Measurements from ENCODE around the gene TXNL4A. TPM values are rescaled to one million over a fixed set of nuclear protein-coding genes. Genes with fewer than 3 reads are reported as not detected.
"Not testable (repeated sequence)": the region's sequence is repeated elsewhere in the genome, so short reads cannot be mapped to it uniquely, and the experiment has no call there.

The TXNL4A gene
- total RNA-seq, 6 donors from 2014 or later: 11.5 to 101 (median 27.8) TPM

DNA sequence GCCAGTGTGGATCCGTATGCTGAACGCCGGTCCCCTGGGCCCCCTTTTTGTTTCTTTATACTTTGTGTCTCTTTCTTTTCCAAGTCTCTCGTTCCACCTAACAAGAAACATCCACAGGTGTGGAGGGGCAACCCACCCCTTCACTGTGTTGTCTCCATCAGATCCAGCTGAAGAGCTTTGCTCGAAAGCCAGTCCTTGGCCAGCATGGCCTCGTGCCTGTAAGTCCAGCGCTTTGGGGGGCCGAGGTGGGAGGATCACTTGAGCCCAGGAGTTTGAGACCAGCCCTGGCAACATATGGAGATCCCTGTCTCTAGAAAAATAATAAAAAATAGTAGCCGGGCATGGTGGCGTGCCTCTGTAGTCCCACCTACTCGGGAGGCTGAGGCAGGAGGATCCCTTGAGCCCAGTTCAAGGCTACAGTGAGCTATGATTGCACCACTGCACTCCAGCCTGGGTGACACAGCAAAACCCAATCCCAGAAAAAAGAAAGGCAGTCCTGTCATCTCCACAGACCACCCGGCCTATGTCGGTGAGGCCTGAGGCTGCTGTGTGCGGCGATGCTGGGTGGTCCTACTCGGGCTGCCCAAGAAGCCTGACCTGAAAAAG lies 27.3 kb downstream of the TXNL4A start:
- H3K9me3 ChIP-seq: no peaks in the 10 kb centered on the region
- H3K4me3 ChIP-seq: no peak overlapping the region
- ATAC-seq (ENCODE audit: low FRiP score in 2 of 2) (no peak), DNase-seq (no peak)
- H3K36me3 ChIP-seq: no peaks in the 10 kb centered on the region
- no peak for TF ChIP-seq EP300 (IDR thresholded peaks at IDR 0.05)
- TF ChIP-seq, protein P1, sequence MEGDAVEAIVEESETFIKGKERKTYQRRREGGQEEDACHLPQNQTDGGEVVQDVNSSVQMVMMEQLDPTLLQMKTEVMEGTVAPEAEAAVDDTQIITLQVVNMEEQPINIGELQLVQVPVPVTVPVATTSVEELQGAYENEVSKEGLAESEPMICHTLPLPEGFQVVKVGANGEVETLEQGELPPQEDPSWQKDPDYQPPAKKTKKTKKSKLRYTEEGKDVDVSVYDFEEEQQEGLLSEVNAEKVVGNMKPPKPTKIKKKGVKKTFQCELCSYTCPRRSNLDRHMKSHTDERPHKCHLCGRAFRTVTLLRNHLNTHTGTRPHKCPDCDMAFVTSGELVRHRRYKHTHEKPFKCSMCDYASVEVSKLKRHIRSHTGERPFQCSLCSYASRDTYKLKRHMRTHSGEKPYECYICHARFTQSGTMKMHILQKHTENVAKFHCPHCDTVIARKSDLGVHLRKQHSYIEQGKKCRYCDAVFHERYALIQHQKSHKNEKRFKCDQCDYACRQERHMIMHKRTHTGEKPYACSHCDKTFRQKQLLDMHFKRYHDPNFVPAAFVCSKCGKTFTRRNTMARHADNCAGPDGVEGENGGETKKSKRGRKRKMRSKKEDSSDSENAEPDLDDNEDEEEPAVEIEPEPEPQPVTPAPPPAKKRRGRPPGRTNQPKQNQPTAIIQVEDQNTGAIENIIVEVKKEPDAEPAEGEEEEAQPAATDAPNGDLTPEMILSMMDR (IDR thresholded peaks at IDR 0.05): no peak
- no peak for TF ChIP-seq POLR2AphosphoS5 (IDR thresholded peaks at IDR 0.05)
- no peak for TF ChIP-seq POLR2A (IDR thresholded peaks at IDR 0.05)
- peaks cover 17 to 65% (median 36%) of the 10 kb centered on the region in 4 donors for H3K4me1 ChIP-seq
- H3K27ac ChIP-seq: peak overlapping the region; percentile 42 to 90 (median 80)
- no peaks in the 10 kb centered on the region for H3K27me3 ChIP-seq
- WGBS, 2 donors: 87 to 93% methylated on average over 11 to 16 of the region's 16 CpGs

DNA sequence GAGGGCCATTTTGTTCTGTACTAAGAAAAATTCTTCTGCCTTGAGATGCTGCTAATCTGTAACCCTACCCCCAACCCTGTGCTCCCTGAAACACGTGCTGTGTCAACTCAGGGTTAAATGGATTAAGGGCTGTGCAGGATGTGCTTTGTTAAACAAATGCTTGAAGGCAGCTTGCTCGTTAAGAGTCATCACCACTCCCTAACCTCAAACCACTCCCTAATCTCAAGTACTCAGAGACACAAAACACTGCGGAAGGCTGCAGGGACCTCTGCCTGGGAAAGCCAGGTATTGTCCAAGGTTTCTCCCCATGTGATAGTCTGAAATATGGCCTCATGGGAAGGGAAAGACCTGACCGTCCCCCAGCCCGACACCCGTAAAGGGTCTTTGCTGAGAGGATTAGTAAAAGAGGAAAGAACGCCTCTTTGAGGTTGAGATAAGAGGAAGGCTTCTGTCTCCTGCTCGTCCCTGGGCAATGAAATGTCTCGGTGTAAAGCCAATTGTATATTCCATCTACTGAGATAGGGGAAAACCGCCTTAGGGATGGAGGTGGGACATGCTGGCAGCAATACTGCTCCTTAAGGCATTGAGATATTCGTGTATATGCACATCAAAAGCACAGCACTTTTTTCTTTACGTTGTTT lies 28.1 kb downstream of the TXNL4A start:
- Histone ChIP-seq H3K4me1 (peaks cover 16 to 59% (median 32%) of the 10 kb centered on the region in 4 donors), H3K27ac (peak overlapping the region; percentile 42 to 90 (median 80))
- TF ChIP-seq EP300 (IDR thresholded peaks at IDR 0.05): peak in 1 of 4 donors; percentile 4
- TF ChIP-seq, protein P1 (IDR thresholded peaks at IDR 0.05): peak in 2 of 6 experiments; percentile 19 to 28
- WGBS, 2 donors: 22 to 35% methylated on average over 12 of the region's 12 CpGs
- peak in 1 of 2 donors; percentile 59 for DNase-seq
- not testable (repeated sequence) for H3K36me3 ChIP-seq; H3K27me3 ChIP-seq; H3K9me3 ChIP-seq; H3K4me3 ChIP-seq; ATAC-seq (ENCODE audit: low FRiP score in 2 of 2)

DNA sequence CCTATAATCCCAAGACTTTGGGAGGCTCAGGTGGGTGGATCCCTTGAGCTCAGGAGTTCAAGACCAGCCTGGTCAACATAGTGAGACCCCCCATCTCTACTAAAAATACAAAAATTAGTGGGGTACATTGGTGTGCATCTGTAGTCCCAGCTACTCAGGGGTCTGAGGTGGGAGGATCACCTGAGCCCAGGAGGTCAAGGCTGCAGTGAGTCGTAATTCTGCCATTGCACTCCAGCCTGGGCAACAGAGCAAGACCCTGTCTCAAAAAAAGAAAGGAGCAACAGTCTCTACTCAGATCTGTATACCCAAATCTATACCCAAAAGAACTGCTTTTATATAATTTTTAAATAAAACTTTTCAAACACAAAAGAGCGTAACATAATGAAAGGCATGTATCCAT lies 29.4 kb downstream of the TXNL4A start:
- ATAC-seq (ENCODE audit: low FRiP score in 2 of 2) (no peak), DNase-seq (no peak)
- TF ChIP-seq POLR2A (IDR thresholded peaks at IDR 0.05) (no peak), EP300 (IDR thresholded peaks at IDR 0.05) (no peak), POLR2AphosphoS5 (IDR thresholded peaks at IDR 0.05) (no peak)
- TF ChIP-seq, protein P1 (IDR thresholded peaks at IDR 0.05): no peak
- Histone ChIP-seq H3K27ac (no peak overlapping the region), H3K4me1 (peaks cover 11 to 47% (median 31%) of the 10 kb centered on the region in 4 donors), H3K27me3 (no peaks in the 10 kb centered on the region), H3K36me3 (no peaks in the 10 kb centered on the region), H3K9me3 (no peaks in the 10 kb centered on the region), H3K4me3 (no peak overlapping the region)
- WGBS, 2 donors: 97% methylated on average over 2 of the region's 2 CpGs

DNA sequence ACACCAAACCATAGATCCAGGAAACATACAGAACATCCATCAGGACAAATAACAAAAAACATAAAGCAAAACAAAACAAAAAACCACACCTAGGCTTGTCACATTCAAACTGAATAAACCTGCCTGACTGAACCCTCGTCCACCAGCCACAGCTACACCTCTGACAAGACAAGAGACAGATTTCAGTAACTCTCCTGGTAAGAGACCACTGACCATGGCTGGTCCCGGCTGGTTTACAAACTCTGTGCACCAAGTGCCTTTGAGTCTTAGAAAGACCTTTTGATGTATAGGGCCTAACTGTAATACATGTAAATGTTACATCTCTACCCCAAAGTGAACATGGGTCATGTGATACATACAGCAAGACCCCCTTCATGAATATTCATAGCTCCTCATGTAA lies 32.1 kb downstream of the TXNL4A start:
- no peak overlapping the region for H3K27ac ChIP-seq
- ATAC-seq (ENCODE audit: low FRiP score in 2 of 2) (no peak), DNase-seq (peak in 1 of 2 donors; percentile 15)
- H3K27me3 ChIP-seq: no peaks in the 10 kb centered on the region
- H3K4me3 ChIP-seq: no peak overlapping the region
- no peaks in the 10 kb centered on the region for H3K36me3 ChIP-seq
- H3K4me1 ChIP-seq: peaks cover 12 to 38% (median 23%) of the 10 kb centered on the region in 4 donors
- TF ChIP-seq POLR2AphosphoS5 (IDR thresholded peaks at IDR 0.05): no peak
- no peaks in the 10 kb centered on the region for H3K9me3 ChIP-seq
- WGBS, 2 donors: 79 to 89% methylated on average over 2 of the region's 2 CpGs

DNA sequence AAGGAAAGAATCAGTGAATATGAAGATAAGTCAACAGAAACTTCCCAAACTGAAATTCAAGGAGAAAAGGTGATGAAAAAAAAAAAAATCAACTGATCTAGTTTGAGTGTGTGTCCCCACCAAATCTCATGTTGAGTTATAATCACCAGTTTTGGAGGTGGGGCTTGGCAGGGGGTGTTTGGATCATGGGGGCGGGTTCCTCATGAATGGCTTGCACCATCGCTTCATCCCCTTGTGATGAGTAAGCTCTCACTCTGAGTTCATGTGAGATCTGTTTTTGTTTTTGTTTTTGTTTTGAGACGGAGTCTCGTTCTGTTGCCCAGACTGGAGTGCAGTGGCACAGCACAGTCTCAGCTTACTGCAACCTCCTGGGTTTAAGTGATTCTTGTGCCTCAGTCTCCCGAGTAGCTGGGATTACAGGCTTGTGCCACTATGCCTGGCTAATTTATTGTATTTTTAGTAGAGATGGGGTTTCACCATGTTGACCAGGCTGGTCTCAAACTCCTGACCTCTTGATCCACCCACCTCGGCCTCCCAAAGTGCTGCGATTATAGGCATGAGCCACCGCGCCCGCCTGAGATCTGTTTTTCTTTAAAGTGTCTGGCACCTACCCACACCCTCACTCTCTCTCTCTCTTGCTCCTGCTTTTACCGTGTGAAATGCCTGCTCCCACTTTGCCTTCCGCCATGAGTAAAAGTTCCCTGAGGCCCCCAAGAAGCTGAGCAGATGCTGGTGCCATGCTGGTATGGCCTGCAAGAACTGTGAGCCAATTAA lies 32.9 kb downstream of the TXNL4A start:
- H3K9me3 ChIP-seq: no peaks in the 10 kb centered on the region
- no peak for ATAC-seq (ENCODE audit: low FRiP score in 2 of 2)
- 89% methylated on average over 12 of the region's 12 CpGs for WGBS, 2 donors
- H3K4me3 ChIP-seq: no peak overlapping the region
- TF ChIP-seq POLR2A (IDR thresholded peaks at IDR 0.05): no peak
- TF ChIP-seq POLR2AphosphoS5 (IDR thresholded peaks at IDR 0.05): no peak
- no peak for TF ChIP-seq EP300 (IDR thresholded peaks at IDR 0.05)
- TF ChIP-seq, protein P1 (IDR thresholded peaks at IDR 0.05): no peak
- no peaks in the 10 kb centered on the region for H3K27me3 ChIP-seq
- H3K36me3 ChIP-seq: no peaks in the 10 kb centered on the region
- peak overlapping the region in 3 of 4 donors; percentile 69 to 76 (median 73) for H3K27ac ChIP-seq
- peak in 1 of 2 donors; percentile 21 for DNase-seq
- H3K4me1 ChIP-seq: peaks cover 5 to 33% (median 18%) of the 10 kb centered on the region in 4 donors
